Uterus (tissue), 2 donors: ENCODE measurements around the gene BBS1.

Experiments
- POLR2A ChIP-seq, 2 donors: fragments of 450-650 bp; IDR thresholded peaks; one replicate each; pipeline ENCODE4 v1.6.1; 2016; ENCODE audit warnings: antibody characterized with exemption in 2 of 2, mild to moderate bottlenecking in 1 of 2, moderate library complexity in 1 of 2
- TF ChIP-seq, protein P1 (sequence below), 4 experiments: fragments of 200-600 bp in 2 of 4; fragments of 450-650 bp in 2 of 4; sonication (generic) in 2 of 4; IDR thresholded peaks; one replicate each; pipeline ENCODE4 v1.5.1; 2016 to 2019; ENCODE audit warnings: antibody characterized with exemption in 4 of 4, mild to moderate bottlenecking in 2 of 4, moderate library complexity in 1 of 4

- TF ChIP-seq, protein P1, sequence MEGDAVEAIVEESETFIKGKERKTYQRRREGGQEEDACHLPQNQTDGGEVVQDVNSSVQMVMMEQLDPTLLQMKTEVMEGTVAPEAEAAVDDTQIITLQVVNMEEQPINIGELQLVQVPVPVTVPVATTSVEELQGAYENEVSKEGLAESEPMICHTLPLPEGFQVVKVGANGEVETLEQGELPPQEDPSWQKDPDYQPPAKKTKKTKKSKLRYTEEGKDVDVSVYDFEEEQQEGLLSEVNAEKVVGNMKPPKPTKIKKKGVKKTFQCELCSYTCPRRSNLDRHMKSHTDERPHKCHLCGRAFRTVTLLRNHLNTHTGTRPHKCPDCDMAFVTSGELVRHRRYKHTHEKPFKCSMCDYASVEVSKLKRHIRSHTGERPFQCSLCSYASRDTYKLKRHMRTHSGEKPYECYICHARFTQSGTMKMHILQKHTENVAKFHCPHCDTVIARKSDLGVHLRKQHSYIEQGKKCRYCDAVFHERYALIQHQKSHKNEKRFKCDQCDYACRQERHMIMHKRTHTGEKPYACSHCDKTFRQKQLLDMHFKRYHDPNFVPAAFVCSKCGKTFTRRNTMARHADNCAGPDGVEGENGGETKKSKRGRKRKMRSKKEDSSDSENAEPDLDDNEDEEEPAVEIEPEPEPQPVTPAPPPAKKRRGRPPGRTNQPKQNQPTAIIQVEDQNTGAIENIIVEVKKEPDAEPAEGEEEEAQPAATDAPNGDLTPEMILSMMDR (IDR thresholded peaks at IDR 0.05), result peak; percentile 75 to 82 (median 80)
- TF ChIP-seq POLR2A (IDR thresholded peaks at IDR 0.05), result no peak
Measured at GRCh38 chr11:66579017-66579606, 68.7 kb downstream of the BBS1 start.
